Measurements from ENCODE around the gene ZFYVE26. TPM values are rescaled to one million over a fixed set of nuclear protein-coding genes. Genes with fewer than 3 reads are reported as not detected.

The ZFYVE26 gene
- polyA plus RNA-seq, 3 donors: 1.0 to 17.6 (median 2.3) TPM

GRCh38 chr14:67787673-67788072, 28.7 kb downstream of the ZFYVE26 start:
- peaks cover 3% of the 10 kb centered on the region for H3K4me1 Mint-ChIP-seq
- no peak overlapping the region for H3K4me3 Mint-ChIP-seq
- H3K27me3 Mint-ChIP-seq (ENCODE audit: low read depth in 3 of 3): no peaks in the 10 kb centered on the region
- no peaks in the 10 kb centered on the region for H3K4me1 ChIP-seq (ENCODE audit: control insufficient read depth in 1 of 2, insufficient read depth in 2 of 2, low read length in 2 of 2)
- H4K20me1 ChIP-seq (ENCODE audit: insufficient read depth, low read length): no peaks in the 10 kb centered on the region
- no peak overlapping the region for H2AFZ ChIP-seq (ENCODE audit: insufficient read depth, low read depth, low read length, poor library complexity, severe bottlenecking)
- DNase-seq: no peak
- intact Hi-C loops (cut with micrococcal nuclease): no loop called here
- no peak overlapping the region for H3K27ac ChIP-seq (ENCODE audit: low read depth in 1 of 2, low read length in 2 of 2)
- TF ChIP-seq, protein P1, sequence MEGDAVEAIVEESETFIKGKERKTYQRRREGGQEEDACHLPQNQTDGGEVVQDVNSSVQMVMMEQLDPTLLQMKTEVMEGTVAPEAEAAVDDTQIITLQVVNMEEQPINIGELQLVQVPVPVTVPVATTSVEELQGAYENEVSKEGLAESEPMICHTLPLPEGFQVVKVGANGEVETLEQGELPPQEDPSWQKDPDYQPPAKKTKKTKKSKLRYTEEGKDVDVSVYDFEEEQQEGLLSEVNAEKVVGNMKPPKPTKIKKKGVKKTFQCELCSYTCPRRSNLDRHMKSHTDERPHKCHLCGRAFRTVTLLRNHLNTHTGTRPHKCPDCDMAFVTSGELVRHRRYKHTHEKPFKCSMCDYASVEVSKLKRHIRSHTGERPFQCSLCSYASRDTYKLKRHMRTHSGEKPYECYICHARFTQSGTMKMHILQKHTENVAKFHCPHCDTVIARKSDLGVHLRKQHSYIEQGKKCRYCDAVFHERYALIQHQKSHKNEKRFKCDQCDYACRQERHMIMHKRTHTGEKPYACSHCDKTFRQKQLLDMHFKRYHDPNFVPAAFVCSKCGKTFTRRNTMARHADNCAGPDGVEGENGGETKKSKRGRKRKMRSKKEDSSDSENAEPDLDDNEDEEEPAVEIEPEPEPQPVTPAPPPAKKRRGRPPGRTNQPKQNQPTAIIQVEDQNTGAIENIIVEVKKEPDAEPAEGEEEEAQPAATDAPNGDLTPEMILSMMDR (IDR thresholded peaks at IDR 0.05): no peak
- no peaks in the 10 kb centered on the region for H3K27me3 ChIP-seq (ENCODE audit: control insufficient read depth in 2 of 2, insufficient read depth in 2 of 2, low read length in 2 of 2)
- H3K4me3 ChIP-seq (replicated peaks in 1 of 3; ENCODE audit: low read depth in 2 of 3, low read length in 3 of 3): no peak overlapping the region
- H3K36me3 ChIP-seq (replicated peaks in 1 of 2; ENCODE audit: control insufficient read depth in 1 of 2, insufficient read depth in 2 of 2, low read length in 2 of 2): peaks cover 98 to 100% of the 10 kb centered on the region in 2 donors
- no peak overlapping the region for H3K9ac ChIP-seq (ENCODE audit: insufficient read depth, low read length, poor library complexity, severe bottlenecking)
- H3K27ac Mint-ChIP-seq: no peak overlapping the region
- no peak overlapping the region for H3K4me2 ChIP-seq (replicated peaks; ENCODE audit: extremely low read depth, low read length, poor library complexity, severe bottlenecking)
- peaks cover 0 to 3% (median 0%) of the 10 kb centered on the region in 7 donors for H3K9me3 Mint-ChIP-seq
- no peaks in the 10 kb centered on the region for H3K9me3 ChIP-seq (replicated peaks in 1 of 2; ENCODE audit: control insufficient read depth in 1 of 2, insufficient read depth in 1 of 2, low read length in 2 of 2)
- WGBS (ENCODE audit: insufficient coverage): no CpG with 5 or more reads among the region's 1 CpG
- H3K36me3 Mint-ChIP-seq: peaks cover 92 to 97% of the 10 kb centered on the region in 2 donors
- H3K79me2 ChIP-seq (ENCODE audit: insufficient read depth, low read length): no peaks in the 10 kb centered on the region

GRCh38 chr14:67785270-67786109, 30.9 kb downstream of the ZFYVE26 start:
- WGBS (ENCODE audit: insufficient coverage): 100% methylated on average over 2 of the region's 4 CpGs
- no peaks in the 10 kb centered on the region for H3K9me3 ChIP-seq (replicated peaks in 1 of 2; ENCODE audit: control insufficient read depth in 1 of 2, insufficient read depth in 1 of 2, low read length in 2 of 2)
- Mint-ChIP-seq H3K27ac (peak overlapping the region in 2 of 7 donors; percentile 31 to 48), H3K4me3 (no peak overlapping the region), H3K4me1 (peaks cover 1% of the 10 kb centered on the region), H3K36me3 (peaks cover 99 to 100% of the 10 kb centered on the region in 2 donors), H3K27me3 (ENCODE audit: low read depth in 3 of 3) (no peaks in the 10 kb centered on the region), H3K9me3 (peaks cover 0 to 3% (median 0%) of the 10 kb centered on the region in 7 donors)
- H3K36me3 ChIP-seq (replicated peaks in 1 of 2; ENCODE audit: control insufficient read depth in 1 of 2, insufficient read depth in 2 of 2, low read length in 2 of 2): peaks cover 100% of the 10 kb centered on the region in 2 donors
- intact Hi-C loops (cut with micrococcal nuclease): no loop called here
- no peaks in the 10 kb centered on the region for H3K27me3 ChIP-seq (ENCODE audit: control insufficient read depth in 2 of 2, insufficient read depth in 2 of 2, low read length in 2 of 2)
- H4K20me1 ChIP-seq (ENCODE audit: insufficient read depth, low read length): no peaks in the 10 kb centered on the region
- no peak overlapping the region for H3K9ac ChIP-seq (ENCODE audit: insufficient read depth, low read length, poor library complexity, severe bottlenecking)
- H2AFZ ChIP-seq (ENCODE audit: insufficient read depth, low read depth, low read length, poor library complexity, severe bottlenecking): no peak overlapping the region
- H3K4me3 ChIP-seq (replicated peaks in 1 of 3; ENCODE audit: low read depth in 2 of 3, low read length in 3 of 3): no peak overlapping the region
- H3K27ac ChIP-seq (ENCODE audit: low read depth in 1 of 2, low read length in 2 of 2): no peak overlapping the region
- DNase-seq: no peak
- H3K79me2 ChIP-seq (ENCODE audit: insufficient read depth, low read length): no peaks in the 10 kb centered on the region
- TF ChIP-seq, protein P1 (IDR thresholded peaks at IDR 0.05): no peak
- H3K4me1 ChIP-seq (ENCODE audit: control insufficient read depth in 1 of 2, insufficient read depth in 2 of 2, low read length in 2 of 2): no peaks in the 10 kb centered on the region
- H3K4me2 ChIP-seq (replicated peaks; ENCODE audit: extremely low read depth, low read length, poor library complexity, severe bottlenecking): no peak overlapping the region

All from CD14-positive monocyte (primary cell).